HL-60 (cell line): ENCODE results near the gene SPEF1.

Experiments used
- CTCF ChIP-seq: IDR thresholded peaks from one replicate; pipeline ENCODE4 v1.5.1; 2011; ENCODE audit warnings: low read length, control low read depth, inconsistent platforms; ENCODE audit not compliant: insufficient read depth
- GABPA ChIP-seq: IDR thresholded peaks from 2 replicates; pipeline ENCODE4 v1.6.1; 2012; ENCODE audit warnings: low read depth
- POLR2AphosphoS5 ChIP-seq: IDR thresholded peaks from 2 replicates; pipeline ENCODE4 v1.6.1; 2012; ENCODE audit warnings: low read depth

GRCh38 chr20:3743251-3743650 lies 38.0 kb downstream of the SPEF1 start:
- TF ChIP-seq CTCF = no peak
- no peak for TF ChIP-seq GABPA
- TF ChIP-seq POLR2AphosphoS5 = no peak
